HCT116 (cell line): ENCODE measurements around the gene P2RX3. TPM values are rescaled to one million over a fixed set of nuclear protein-coding genes. Genes with fewer than 3 reads are reported as not detected.

Experiments used
- ATAC-seq: fragments of 200-7000 bp; cut with Tn5 transposase; 2 replicates; pipeline ENCODE4 v1.9.1; 2020; ENCODE audit warnings: mild to moderate bottlenecking, moderate library complexity
- BruUV-seq: library from RNA; stranded (reverse); fragments of 400-500 nt; replicated peaks from 2 replicates; lab custom pipeline; 2021; lab: Mats Ljungman, UMichigan
- CTCF ChIA-PET: fragments of 300-600 bp; sonication (Branson Sonifier 250); formaldehyde crosslinking; loops from one replicate; lab custom pipeline; 2021; ENCODE audit warnings: antibody characterized with exemption; lab: Charles Lee
- POLR2A ChIA-PET: fragments of 300-600, 350-600 bp; sonication (Branson Sonifier 250); formaldehyde crosslinking; loops from one replicate; lab custom pipeline; 2021; ENCODE audit warnings: antibody characterized with exemption; lab: Charles Lee
- RAD21 ChIA-PET, 2 experiments: fragments of 300-600 bp; sonication (Branson Sonifier 250); formaldehyde crosslinking; loops; one replicate each; lab custom pipeline; 2023; ENCODE audit warnings: low total read pairs in 2 of 2; ENCODE audit not compliant: uncharacterized antibody in 2 of 2, unreplicated experiment in 2 of 2, low non-redundant PET in 1 of 2; lab: Charles Lee
- DNase-seq: peaks from one replicate; pipeline ENCODE4 v3.0.0-alpha.2; 2010; ENCODE audit warnings: low read depth, low spot score
- H2AFZ ChIP-seq: fragments of 200-600 bp; shearing (Covaris generic), sonication (generic); 2 replicates; pipeline ENCODE4 v1.6.1; 2017; ENCODE audit warnings: low read depth, mixed run types, mixed read lengths, antibody characterized with exemption, low read length; ENCODE audit not compliant: poor library complexity, severe bottlenecking
- H3K27ac ChIP-seq: 2 replicates; pipeline ENCODE4 v1.5.1; 2012; ENCODE audit warnings: low read depth, low read length
- H3K27me3 ChIP-seq: fragments of 200-600 bp; sonication (generic); 2 replicates; pipeline ENCODE4 v1.6.1; 2016; ENCODE audit warnings: mixed run types, low read length, mixed read lengths; ENCODE audit not compliant: insufficient read depth
- H3K36me3 ChIP-seq, 2 experiments: fragments of 200-500 bp in 1 of 2; fragments of 200-600 bp in 1 of 2; sonication (Bioruptor generic) in 1 of 2; sonication (generic) in 1 of 2; 2 replicates each; pipeline versions ENCODE4 v1.5.1 to v1.6.1; 2014 to 2016; ENCODE audit warnings: low read length in 2 of 2, inconsistent platforms in 1 of 2, mixed read lengths in 1 of 2, mixed run types in 1 of 2; ENCODE audit not compliant: insufficient read depth in 2 of 2, control insufficient read depth in 1 of 2
- H3K4me1 ChIP-seq, 2 experiments: fragments of 200-600 bp in 1 of 2; sonication (generic) in 1 of 2; 2 replicates each; pipeline versions ENCODE4 v1.5.1 to v1.6.1; 2012 to 2017; ENCODE audit warnings: low read length in 2 of 2, inconsistent platforms in 1 of 2, mild to moderate bottlenecking in 1 of 2, mixed read lengths in 1 of 2, mixed run types in 1 of 2, moderate library complexity in 1 of 2; ENCODE audit not compliant: insufficient read depth in 2 of 2, control insufficient read depth in 1 of 2
- H3K4me2 ChIP-seq: fragments of 200-600 bp; sonication (generic); 2 replicates; pipeline ENCODE4 v1.6.1; 2017; ENCODE audit warnings: mixed run types, low read length, mixed read lengths
- H3K4me3 ChIP-seq, 2 experiments: fragments of 200-600 bp in 1 of 2; sonication (generic) in 1 of 2; replicated peaks in 1 of 2; 2 replicates each; pipeline ENCODE4 v1.5.1; 2011 to 2016; ENCODE audit warnings: low read length in 2 of 2, control low read depth in 1 of 2, low read depth in 1 of 2, mild to moderate bottlenecking in 1 of 2, mixed read lengths in 1 of 2, mixed run types in 1 of 2
- H3K79me2 ChIP-seq: fragments of 200-600 bp; sonication (generic); 2 replicates; pipeline ENCODE4 v1.6.1; 2017; ENCODE audit warnings: mild to moderate bottlenecking, mixed run types, low read length, moderate library complexity, mixed read lengths; ENCODE audit not compliant: insufficient read depth
- H3K9ac ChIP-seq: fragments of 200-600 bp; sonication (generic); 2 replicates; pipeline ENCODE4 v1.6.1; 2016; ENCODE audit warnings: low read length, mixed read lengths
- H3K9me2 ChIP-seq: fragments of 200-600 bp; sonication (generic), shearing (Covaris generic); 2 replicates; pipeline ENCODE4 v1.6.1; 2017; ENCODE audit warnings: mixed run types, mild to moderate bottlenecking, moderate library complexity; ENCODE audit not compliant: insufficient read depth
- H3K9me3 ChIP-seq, 2 experiments: fragments of 200-500 bp in 1 of 2; fragments of 200-600 bp in 1 of 2; sonication (Bioruptor generic) in 1 of 2; sonication (generic) in 1 of 2; 2 replicates each; pipeline ENCODE4 v1.6.1; 2014 to 2017; ENCODE audit warnings: low read length in 2 of 2, mixed read lengths in 2 of 2, inconsistent platforms in 1 of 2, low read depth in 1 of 2, mild to moderate bottlenecking in 1 of 2, mixed run types in 1 of 2, moderate library complexity in 1 of 2; ENCODE audit not compliant: control insufficient read depth in 1 of 2, insufficient read depth in 1 of 2
- H4K20me1 ChIP-seq: fragments of 200-600 bp; sonication (generic), shearing (Covaris generic); 2 replicates; pipeline ENCODE4 v1.6.1; 2017; ENCODE audit warnings: mixed run types, mild to moderate bottlenecking, moderate library complexity; ENCODE audit not compliant: insufficient read depth
- CBX3 ChIP-seq: IDR thresholded peaks from 2 replicates; pipeline ENCODE4 v1.6.1; 2012; ENCODE audit warnings: low read depth
- CEBPB ChIP-seq: IDR thresholded peaks from 2 replicates; pipeline ENCODE4 v1.6.1; 2012; ENCODE audit warnings: low read depth
- EGR1 ChIP-seq: IDR thresholded peaks from 2 replicates; pipeline ENCODE4 v1.6.1; 2012; ENCODE audit warnings: low read depth
- ELF1 ChIP-seq: IDR thresholded peaks from 2 replicates; pipeline ENCODE4 v1.6.1; 2012; ENCODE audit warnings: low read depth, borderline replicate concordance
- EZH2 ChIP-seq: fragments of 200-600 bp; sonication (generic); IDR thresholded peaks from 2 replicates; pipeline ENCODE4 v1.6.1; 2017; ENCODE audit warnings: antibody characterized with exemption, mixed run types
- EZH2phosphoT487 ChIP-seq: fragments of 200-600 bp; IDR thresholded peaks from 2 replicates; pipeline ENCODE4 v1.6.1; 2018; ENCODE audit warnings: antibody characterized with exemption, borderline replicate concordance
- FOSL1 ChIP-seq: IDR thresholded peaks from 2 replicates; pipeline ENCODE4 v1.6.1; 2012; ENCODE audit warnings: low read depth
- POLR2A ChIP-seq: IDR thresholded peaks from 2 replicates; pipeline ENCODE4 v1.7.0; 2011; ENCODE audit warnings: borderline replicate concordance; ENCODE audit not compliant: insufficient read depth, insufficient read length; ENCODE audit errors: extremely low read depth
- RAD21 ChIP-seq: IDR thresholded peaks from 2 replicates; pipeline ENCODE4 v1.6.1; 2012; ENCODE audit warnings: low read depth, mild to moderate bottlenecking
- SIN3A ChIP-seq: IDR thresholded peaks from 2 replicates; pipeline ENCODE4 v1.6.1; 2012; ENCODE audit warnings: low read depth
- SP1 ChIP-seq: IDR thresholded peaks from 2 replicates; pipeline ENCODE4 v1.6.1; 2012; ENCODE audit warnings: low read depth
- SRF ChIP-seq: IDR thresholded peaks from 2 replicates; pipeline ENCODE4 v1.6.1; 2012; ENCODE audit warnings: low read depth
- TCF7L2 ChIP-seq: IDR thresholded peaks from 2 replicates; pipeline ENCODE4 v1.7.0; 2011; ENCODE audit warnings: borderline replicate concordance, inconsistent platforms; ENCODE audit not compliant: insufficient read depth, insufficient read length; ENCODE audit errors: extremely low read depth
- YY1 ChIP-seq: IDR thresholded peaks from 2 replicates; pipeline ENCODE4 v1.6.1; 2011; ENCODE audit warnings: low read length, low read depth, moderate library complexity, mild to moderate bottlenecking; ENCODE audit not compliant: insufficient replicate concordance; ENCODE audit errors: extremely low read depth
- ZFX ChIP-seq: fragments of 450-650 bp; IDR thresholded peaks from 2 replicates; pipeline ENCODE4 v1.6.1; 2017
- ZNF274 ChIP-seq: fragments of 200-500 bp; sonication (Bioruptor generic); IDR thresholded peaks from 2 replicates; pipeline ENCODE4 v1.6.1; 2014; ENCODE audit warnings: mild to moderate bottlenecking, low read depth, low read length, inconsistent platforms
- intact Hi-C: fragments of 100-400 bp; cut with micrococcal nuclease; formaldehyde crosslinking; loops from 2 replicates; pipeline ENCODE4 v1.10.0; 2022
- total RNA-seq: library from RNA; stranded (reverse); gene quantifications from one replicate; pipeline ENCODE4 v1.2.1, GENCODE V29; 2021; ENCODE audit not compliant: unreplicated experiment
- TF ChIP-seq, protein P1 (sequence below): IDR thresholded peaks from 2 replicates; pipeline ENCODE4 v1.6.1; 2011; ENCODE audit warnings: mild to moderate bottlenecking, low read length, moderate library complexity; ENCODE audit not compliant: insufficient replicate concordance; ENCODE audit errors: extremely low read depth
- TF ChIP-seq, protein P2 (sequence below): IDR thresholded peaks from 2 replicates; pipeline ENCODE4 v1.6.1; 2012
- TF ChIP-seq, protein P3 (sequence below): IDR thresholded peaks from 2 replicates; pipeline ENCODE4 v1.6.1; 2012; ENCODE audit warnings: low read depth

P2RX3 gene
- total RNA-seq, 1 experiment from 2014 or later = not detected

DNA sequence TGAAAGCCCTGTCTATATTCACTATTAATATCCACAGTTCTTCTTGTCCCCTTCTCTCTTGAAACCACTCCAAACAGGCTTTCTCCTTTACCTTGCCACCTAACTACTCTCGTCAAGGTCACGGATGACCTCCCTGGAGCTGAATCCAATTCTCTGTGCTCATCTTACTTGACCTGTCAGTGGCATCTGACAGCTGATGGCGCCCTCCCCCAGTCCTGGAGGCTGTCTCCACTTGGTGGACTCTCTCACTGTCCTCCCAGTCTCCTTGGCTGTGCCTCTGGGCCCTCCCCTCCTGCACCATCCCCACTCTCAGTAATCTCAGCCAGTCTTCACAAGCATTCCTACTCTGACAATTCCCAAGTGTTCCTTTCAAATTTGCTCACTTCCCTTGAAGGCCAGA, 22.1 kb upstream of the P2RX3 start:
- ChIA-PET RAD21 (no interaction called here), POLR2A (no interaction called here), CTCF (no interaction called here)
- BruUV-seq = no TSS peak
- intact Hi-C loops = no loop called here
- no peak overlapping the region for H3K9ac ChIP-seq
- H3K4me2 ChIP-seq = no peak overlapping the region
- DNase-seq (no peak), ATAC-seq (no peak)
- no peak overlapping the region for H2AFZ ChIP-seq
- H3K9me3 ChIP-seq = no peaks in the 10 kb centered on the region
- no peaks in the 10 kb centered on the region for H4K20me1 ChIP-seq
- H3K4me3 ChIP-seq = no peak overlapping the region
- peaks cover 5% of the 10 kb centered on the region; the same call in 1 of the 2 replicates for H3K79me2 ChIP-seq
- no peaks in the 10 kb centered on the region for H3K27me3 ChIP-seq
- H3K9me2 ChIP-seq = no peaks in the 10 kb centered on the region
- H3K4me1 ChIP-seq = peaks cover 7 to 15% of the 10 kb centered on the region in 2 experiments
- TF ChIP-seq FOSL1 (no peak), ELF1 (no peak), EZH2phosphoT487 (no peak), CEBPB (no peak), SRF (no peak), CBX3 (no peak), ZNF274 (no peak), SP1 (no peak), TCF7L2 (no peak), YY1 (no peak), EGR1 (no peak), ZFX (no peak), POLR2A (no peak), RAD21 (no peak), EZH2 (no peak), SIN3A (no peak)
- TF ChIP-seq, protein P1, sequence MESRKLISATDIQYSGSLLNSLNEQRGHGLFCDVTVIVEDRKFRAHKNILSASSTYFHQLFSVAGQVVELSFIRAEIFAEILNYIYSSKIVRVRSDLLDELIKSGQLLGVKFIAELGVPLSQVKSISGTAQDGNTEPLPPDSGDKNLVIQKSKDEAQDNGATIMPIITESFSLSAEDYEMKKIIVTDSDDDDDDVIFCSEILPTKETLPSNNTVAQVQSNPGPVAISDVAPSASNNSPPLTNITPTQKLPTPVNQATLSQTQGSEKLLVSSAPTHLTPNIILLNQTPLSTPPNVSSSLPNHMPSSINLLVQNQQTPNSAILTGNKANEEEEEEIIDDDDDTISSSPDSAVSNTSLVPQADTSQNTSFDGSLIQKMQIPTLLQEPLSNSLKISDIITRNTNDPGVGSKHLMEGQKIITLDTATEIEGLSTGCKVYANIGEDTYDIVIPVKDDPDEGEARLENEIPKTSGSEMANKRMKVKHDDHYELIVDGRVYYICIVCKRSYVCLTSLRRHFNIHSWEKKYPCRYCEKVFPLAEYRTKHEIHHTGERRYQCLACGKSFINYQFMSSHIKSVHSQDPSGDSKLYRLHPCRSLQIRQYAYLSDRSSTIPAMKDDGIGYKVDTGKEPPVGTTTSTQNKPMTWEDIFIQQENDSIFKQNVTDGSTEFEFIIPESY = no peak
- TF ChIP-seq, protein P2, sequence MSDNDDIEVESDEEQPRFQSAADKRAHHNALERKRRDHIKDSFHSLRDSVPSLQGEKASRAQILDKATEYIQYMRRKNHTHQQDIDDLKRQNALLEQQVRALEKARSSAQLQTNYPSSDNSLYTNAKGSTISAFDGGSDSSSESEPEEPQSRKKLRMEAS = no peak
- TF ChIP-seq, protein P3, sequence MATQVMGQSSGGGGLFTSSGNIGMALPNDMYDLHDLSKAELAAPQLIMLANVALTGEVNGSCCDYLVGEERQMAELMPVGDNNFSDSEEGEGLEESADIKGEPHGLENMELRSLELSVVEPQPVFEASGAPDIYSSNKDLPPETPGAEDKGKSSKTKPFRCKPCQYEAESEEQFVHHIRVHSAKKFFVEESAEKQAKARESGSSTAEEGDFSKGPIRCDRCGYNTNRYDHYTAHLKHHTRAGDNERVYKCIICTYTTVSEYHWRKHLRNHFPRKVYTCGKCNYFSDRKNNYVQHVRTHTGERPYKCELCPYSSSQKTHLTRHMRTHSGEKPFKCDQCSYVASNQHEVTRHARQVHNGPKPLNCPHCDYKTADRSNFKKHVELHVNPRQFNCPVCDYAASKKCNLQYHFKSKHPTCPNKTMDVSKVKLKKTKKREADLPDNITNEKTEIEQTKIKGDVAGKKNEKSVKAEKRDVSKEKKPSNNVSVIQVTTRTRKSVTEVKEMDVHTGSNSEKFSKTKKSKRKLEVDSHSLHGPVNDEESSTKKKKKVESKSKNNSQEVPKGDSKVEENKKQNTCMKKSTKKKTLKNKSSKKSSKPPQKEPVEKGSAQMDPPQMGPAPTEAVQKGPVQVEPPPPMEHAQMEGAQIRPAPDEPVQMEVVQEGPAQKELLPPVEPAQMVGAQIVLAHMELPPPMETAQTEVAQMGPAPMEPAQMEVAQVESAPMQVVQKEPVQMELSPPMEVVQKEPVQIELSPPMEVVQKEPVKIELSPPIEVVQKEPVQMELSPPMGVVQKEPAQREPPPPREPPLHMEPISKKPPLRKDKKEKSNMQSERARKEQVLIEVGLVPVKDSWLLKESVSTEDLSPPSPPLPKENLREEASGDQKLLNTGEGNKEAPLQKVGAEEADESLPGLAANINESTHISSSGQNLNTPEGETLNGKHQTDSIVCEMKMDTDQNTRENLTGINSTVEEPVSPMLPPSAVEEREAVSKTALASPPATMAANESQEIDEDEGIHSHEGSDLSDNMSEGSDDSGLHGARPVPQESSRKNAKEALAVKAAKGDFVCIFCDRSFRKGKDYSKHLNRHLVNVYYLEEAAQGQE = no peak
- no peak overlapping the region for H3K27ac ChIP-seq
- peaks cover 25 to 35% of the 10 kb centered on the region in 2 experiments; a peak in 3 of 4 replicates for H3K36me3 ChIP-seq
